H9 (cell line): ENCODE results near the gene RAET1G. TPM values are rescaled to one million over a fixed set of nuclear protein-coding genes. Genes with fewer than 3 reads are reported as not detected.

ENCODE experiments used
- DNase-seq: peaks from one replicate; pipeline ENCODE4 v3.0.0-alpha.2; 2017
- H2AFZ ChIP-seq: one replicate; pipeline ENCODE4 v1.6.1; 2013; ENCODE audit warnings: mild to moderate bottlenecking, low read length, control low read depth, moderate library complexity
- H2AK5ac ChIP-seq: 2 replicates; pipeline ENCODE4 v1.6.1; 2013; ENCODE audit warnings: low read length, control low read depth, mixed read lengths; ENCODE audit not compliant: insufficient read length
- H2BK120ac ChIP-seq: one replicate; pipeline ENCODE4 v1.6.1; 2013; ENCODE audit warnings: low read depth, mild to moderate bottlenecking, low read length, control low read depth, inconsistent platforms; ENCODE audit not compliant: poor library complexity, severe bottlenecking
- H2BK12ac ChIP-seq: 2 replicates; pipeline ENCODE4 v1.6.1; 2013; ENCODE audit warnings: low read length, control low read depth, mixed read lengths, low read depth; ENCODE audit not compliant: insufficient read length
- H2BK15ac ChIP-seq: 2 replicates; pipeline ENCODE4 v1.6.1; 2013; ENCODE audit warnings: low read depth, low read length, control low read depth
- H2BK20ac ChIP-seq: one replicate; pipeline ENCODE4 v1.6.1; 2013; ENCODE audit warnings: low read depth, mild to moderate bottlenecking, low read length, control low read depth, inconsistent platforms; ENCODE audit not compliant: poor library complexity, severe bottlenecking
- H2BK5ac ChIP-seq: 2 replicates; pipeline ENCODE4 v1.6.1; 2013; ENCODE audit warnings: low read length, control low read depth, mixed read lengths; ENCODE audit not compliant: insufficient read length
- H3K14ac ChIP-seq: 2 replicates; pipeline ENCODE4 v1.6.1; 2013; ENCODE audit warnings: low read length, control low read depth; ENCODE audit not compliant: insufficient read depth
- H3K18ac ChIP-seq: 2 replicates; pipeline ENCODE4 v1.6.1; 2013; ENCODE audit warnings: low read depth, mild to moderate bottlenecking, mixed read lengths, low read length, control low read depth; ENCODE audit not compliant: insufficient read length
- H3K23ac ChIP-seq: 2 replicates; pipeline ENCODE4 v1.6.1; 2013; ENCODE audit warnings: low read length, control low read depth, mixed read lengths, low read depth; ENCODE audit not compliant: insufficient read length
- H3K23me2 ChIP-seq: 2 replicates; pipeline ENCODE4 v1.6.1; 2013; ENCODE audit warnings: low read depth, mild to moderate bottlenecking, mixed read lengths, low read length, control low read depth; ENCODE audit not compliant: insufficient read length, poor library complexity, severe bottlenecking
- H3K27ac ChIP-seq: 2 replicates; pipeline ENCODE4 v1.5.1; 2013; ENCODE audit warnings: low read length, control low read depth, mixed read lengths, low read depth; ENCODE audit not compliant: insufficient read length
- H3K27me3 ChIP-seq: 2 replicates; pipeline ENCODE4 v1.6.1; 2013; ENCODE audit warnings: low read length, control low read depth, inconsistent platforms; ENCODE audit not compliant: insufficient read depth
- H3K4ac ChIP-seq: 2 replicates; pipeline ENCODE4 v1.6.1; 2013; ENCODE audit warnings: low read depth, mild to moderate bottlenecking, control low read depth, inconsistent platforms, low read length, moderate library complexity
- H3K4me1 ChIP-seq: 2 replicates; pipeline ENCODE4 v1.6.1; 2013; ENCODE audit warnings: low read length, control low read depth, inconsistent platforms; ENCODE audit not compliant: insufficient read depth
- H3K4me2 ChIP-seq: 2 replicates; pipeline ENCODE4 v1.6.1; 2013; ENCODE audit warnings: low read length, control low read depth, mixed read lengths; ENCODE audit not compliant: insufficient read length, insufficient read depth
- H3K56ac ChIP-seq: 2 replicates; pipeline ENCODE4 v1.6.1; 2013; ENCODE audit warnings: low read depth, mild to moderate bottlenecking, mixed read lengths, low read length, control low read depth; ENCODE audit not compliant: insufficient read length
- H3K79me1 ChIP-seq: 2 replicates; pipeline ENCODE4 v1.6.1; 2013; ENCODE audit warnings: low read depth, mild to moderate bottlenecking, moderate library complexity, low read length, control low read depth, inconsistent platforms; ENCODE audit not compliant: insufficient read depth, poor library complexity, severe bottlenecking
- H3K79me2 ChIP-seq: 2 replicates; pipeline ENCODE4 v1.6.1; 2013; ENCODE audit warnings: low read length, control low read depth, inconsistent platforms; ENCODE audit not compliant: insufficient read depth
- H3K9ac ChIP-seq: 2 replicates; pipeline ENCODE4 v1.6.1; 2013; ENCODE audit warnings: low read length, control low read depth, mixed read lengths; ENCODE audit not compliant: insufficient read length; ENCODE audit errors: extremely low read depth
- H3K9me3 ChIP-seq: one replicate; pipeline ENCODE4 v1.6.1; 2013; ENCODE audit warnings: low read depth, low read length, inconsistent platforms; ENCODE audit not compliant: control insufficient read depth
- H3T11ph ChIP-seq: one replicate; pipeline ENCODE4 v1.6.1; 2013; ENCODE audit warnings: mild to moderate bottlenecking, low read length, control low read depth, inconsistent platforms
- H4K20me1 ChIP-seq: one replicate; pipeline ENCODE4 v1.6.1; 2013; ENCODE audit not compliant: control insufficient read depth, insufficient read length, insufficient read depth
- H4K5ac ChIP-seq: 2 replicates; pipeline ENCODE4 v1.6.1; 2013; ENCODE audit warnings: low read depth, mild to moderate bottlenecking, mixed read lengths, low read length, control low read depth; ENCODE audit not compliant: insufficient read length
- H4K8ac ChIP-seq: replicated peaks from 2 replicates; pipeline ENCODE4 v1.6.1; 2013; ENCODE audit warnings: low read length, control low read depth, mixed read lengths, low read depth; ENCODE audit not compliant: insufficient read length
- H4K91ac ChIP-seq: 2 replicates; pipeline ENCODE4 v1.6.1; 2013; ENCODE audit warnings: low read depth, mild to moderate bottlenecking, moderate library complexity, mixed read lengths, low read length, control low read depth; ENCODE audit not compliant: insufficient read length
- H3K27ac Mint-ChIP-seq, 3 experiments: 2 replicates in 2 of 3; 3 replicates in 1 of 3; pipeline ENCODE4 v1.8.0; 2020 to 2021; ENCODE audit warnings: mixed read lengths in 3 of 3, mild to moderate bottlenecking in 1 of 3, moderate library complexity in 1 of 3
- H3K27me3 Mint-ChIP-seq: 2 replicates; pipeline ENCODE4 v1.8.0; 2021; ENCODE audit warnings: low read depth, mild to moderate bottlenecking, moderate library complexity, mixed read lengths
- H3K36me3 Mint-ChIP-seq, 3 experiments: 2 replicates in 2 of 3; 3 replicates in 1 of 3; pipeline ENCODE4 v1.8.0; 2020 to 2021; ENCODE audit warnings: low read depth in 3 of 3, mixed read lengths in 3 of 3; ENCODE audit not compliant: insufficient read depth in 1 of 3
- H3K4me1 Mint-ChIP-seq, 2 experiments: 2 replicates each; pipeline ENCODE4 v1.8.0; 2020; ENCODE audit warnings: mixed read lengths in 2 of 2
- H3K4me3 Mint-ChIP-seq, 2 experiments: 2 replicates in 1 of 2; 3 replicates in 1 of 2; pipeline ENCODE4 v1.8.0; 2020 to 2021; ENCODE audit warnings: mild to moderate bottlenecking in 2 of 2, mixed read lengths in 2 of 2, moderate library complexity in 1 of 2
- H3K9me3 Mint-ChIP-seq, 2 experiments: 2 replicates in 1 of 2; 3 replicates in 1 of 2; pipeline ENCODE4 v1.8.0; 2020; ENCODE audit warnings: mild to moderate bottlenecking in 2 of 2, mixed read lengths in 2 of 2, moderate library complexity in 1 of 2
- CTCF ChIP-seq: fragments of 200-600 bp; sonication (generic); conservative IDR thresholded peaks from 3 replicates; pipeline ENCODE4 v1.8.0; 2021; ENCODE audit warnings: antibody characterized with exemption, mild to moderate bottlenecking
- WGBS: extraction: QIAGEN DNeasy Blood & Tissue Kit; methylation state at CpG from one replicate; pipeline ENCODE4 v1.1.7; 2013; ENCODE audit warnings: missing lambda C conversion rate, low lambda C conversion rate, mixed read lengths; ENCODE audit not compliant: insufficient read length; ENCODE audit errors: extremely low coverage; 5-methylcytosine and 5-hydroxymethylcytosine counted together
- total RNA-seq: library from RNA; stranded (reverse); gene quantifications from 2 replicates; pipeline ENCODE4 v1.2.1, GENCODE V29; 2021

The RAET1G gene
- total RNA-seq, 1 experiment from 2014 or later: not detected

GRCh38 chr6:149876241-149876933 lies 46.5 kb downstream of the RAET1G start:
- Histone ChIP-seq H2BK5ac (no peak overlapping the region), H3K79me2 (no peaks in the 10 kb centered on the region), H2AFZ (no peak overlapping the region), H3K27ac (no peak overlapping the region), H4K5ac (no peak overlapping the region), H3K14ac (no peak overlapping the region), H4K20me1 (no peaks in the 10 kb centered on the region), H2BK20ac (no peak overlapping the region), H4K91ac (no peak overlapping the region), H2AK5ac (no peak overlapping the region), H2BK12ac (no peak overlapping the region), H3K23ac (no peak overlapping the region), H3K9ac (no peak overlapping the region), H3K23me2 (no peaks in the 10 kb centered on the region), H3T11ph (no peak overlapping the region), H3K56ac (no peak overlapping the region), H3K27me3 (no peaks in the 10 kb centered on the region), H2BK120ac (no peak overlapping the region), H2BK15ac (no peak overlapping the region), H3K79me1 (no peaks in the 10 kb centered on the region), H3K4ac (no peak overlapping the region), H3K9me3 (no peaks in the 10 kb centered on the region), H3K18ac (no peak overlapping the region), H3K4me2 (no peak overlapping the region), H4K8ac (no peak overlapping the region), H3K4me1 (no peaks in the 10 kb centered on the region)
- DNase-seq: no peak
- Mint-ChIP-seq H3K9me3 (peaks cover 8 to 11% of the 10 kb centered on the region in 2 experiments; a peak in 4 of 5 replicates), H3K4me1 (no peaks in the 10 kb centered on the region), H3K36me3 (peaks cover 0 to 2% (median 0%) of the 10 kb centered on the region in 3 experiments; a peak in 2 of 7 replicates), H3K27me3 (peaks cover 33% of the 10 kb centered on the region), H3K27ac (no peak overlapping the region), H3K4me3 (no peak overlapping the region)
- TF ChIP-seq CTCF: no peak
- WGBS: no CpG with 5 or more reads among the region's 3 CpGs
